Activated B cell treated with CpG ODN at 0.5 μM for 24 hours (primary cell): ENCODE data around the gene PLCG2. TPM values are rescaled to one million over a fixed set of nuclear protein-coding genes. Genes with fewer than 3 reads are reported as not detected.

ENCODE experiments used
- ATAC-seq: fragments of 200-7000 bp; cut with Tn5 transposase; one replicate; pipeline ENCODE4 v1.10.0; 2021; ENCODE audit warnings: low read depth, mild to moderate bottlenecking, moderate library complexity
- CTCF ChIA-PET: fragments of 350-600 bp; sonication (Branson Sonifier 250); formaldehyde crosslinking; loops from one replicate; lab custom pipeline; 2021; ENCODE audit warnings: antibody characterized with exemption; lab: Charles Lee
- POLR2A ChIA-PET: fragments of 350-600 bp; sonication (Branson Sonifier 250); formaldehyde crosslinking; loops from one replicate; lab custom pipeline; 2021; ENCODE audit warnings: antibody characterized with exemption; lab: Charles Lee
- DNase-seq: peaks from one replicate; pipeline ENCODE4 v3.0.0; 2022
- H3K27ac Mint-ChIP-seq: one replicate; pipeline ENCODE4 v1.8.0; 2020; ENCODE audit warnings: mixed read lengths
- H3K27me3 Mint-ChIP-seq: one replicate; pipeline ENCODE4 v1.8.0; 2021; ENCODE audit warnings: mixed read lengths
- H3K36me3 Mint-ChIP-seq: one replicate; pipeline ENCODE4 v1.8.0; 2021; ENCODE audit warnings: low read depth, mixed read lengths
- H3K4me1 Mint-ChIP-seq: one replicate; pipeline ENCODE4 v1.8.0; 2021; ENCODE audit warnings: mixed read lengths
- H3K4me3 Mint-ChIP-seq: one replicate; pipeline ENCODE4 v1.8.0; 2020; ENCODE audit warnings: mild to moderate bottlenecking, mixed read lengths
- H3K9me3 Mint-ChIP-seq: one replicate; pipeline ENCODE4 v1.8.0; 2020; ENCODE audit warnings: mixed read lengths
- CTCF ChIP-seq: fragments of 200-600 bp; IDR thresholded peaks from one replicate; pipeline ENCODE4 v1.8.0; 2022; ENCODE audit warnings: antibody characterized with exemption, mild to moderate bottlenecking
- intact Hi-C: fragments of 100-400 bp; cut with micrococcal nuclease; formaldehyde crosslinking; loops from one replicate; pipeline ENCODE4 v1.15.1; 2024
- total RNA-seq: library from RNA; stranded (reverse); gene quantifications from 2 replicates; pipeline ENCODE4 v1.2.3, GENCODE V29; 2022

PLCG2 gene
- total RNA-seq, 1 donor from 2014 or later: 525 TPM

GRCh38 chr16:81869326-81869725, 90.2 kb downstream of the PLCG2 start:
- no peaks in the 10 kb centered on the region for H3K27me3 Mint-ChIP-seq
- ATAC-seq (no peak), DNase-seq (no peak)
- no peaks in the 10 kb centered on the region for H3K9me3 Mint-ChIP-seq
- H3K36me3 Mint-ChIP-seq: peaks cover 72% of the 10 kb centered on the region
- no peak for TF ChIP-seq CTCF
- intact Hi-C loops: loop anchor here (10.0 kb wide), 1 partner anchor 865 kb away; the partner anchor contains the start of genes CENPN and CMC2
- H3K4me3 Mint-ChIP-seq: no peak overlapping the region
- peak overlapping the region; percentile 85 for H3K27ac Mint-ChIP-seq
- POLR2A ChIA-PET: interaction anchor here (0.6 to 1.1 kb wide), 4 partner anchors 24 to 111 kb away, joined by 3 to 9 read pairs (median 5); no protein-coding TSS in a partner anchor
- CTCF ChIA-PET: no interaction called here
- peaks cover 66% of the 10 kb centered on the region for H3K4me1 Mint-ChIP-seq

- DNase-seq (no peak), ATAC-seq (no peak)
- Mint-ChIP-seq H3K4me1 (peaks cover 49% of the 10 kb centered on the region), H3K4me3 (no peak overlapping the region), H3K27me3 (no peaks in the 10 kb centered on the region), H3K9me3 (no peaks in the 10 kb centered on the region), H3K27ac (peak overlapping the region; percentile 74), H3K36me3 (peaks cover 74% of the 10 kb centered on the region)
- POLR2A ChIA-PET: interaction anchor here (0.7 to 2.8 kb wide), 11 partner anchors 9 to 134 kb away, joined by 3 to 16 read pairs (median 10); no protein-coding TSS in a partner anchor
- TF ChIP-seq CTCF: no peak
- intact Hi-C loops: loop anchor here (5.0 kb wide), 1 partner anchor 666 kb away; no protein-coding TSS in a partner anchor
- CTCF ChIA-PET: interaction anchor here (0.8 to 5.2 kb wide), 28 partner anchors 8 to 506 kb away, joined by 3 to 56 read pairs (median 6); partner anchors contain the start of gene PLCG2
Measured at GRCh38 chr16:81873206-81873605, 94.1 kb downstream of the PLCG2 start.

GRCh38 chr16:81873843-81874752, 95.0 kb downstream of the PLCG2 start:
- ChIA-PET POLR2A (interaction anchor here (0.5 to 2.8 kb wide), 17 partner anchors 10 to 134 kb away, joined by 3 to 16 read pairs (median 5); no protein-coding TSS in a partner anchor), CTCF (interaction anchor here (0.8 to 5.2 kb wide), 41 partner anchors 9 to 508 kb away, joined by 3 to 56 read pairs (median 5); partner anchors contain the start of gene PLCG2)
- H3K27me3 Mint-ChIP-seq: no peaks in the 10 kb centered on the region
- H3K4me3 Mint-ChIP-seq: no peak overlapping the region
- peak; percentile 45 for DNase-seq
- H3K27ac Mint-ChIP-seq: peak overlapping the region; percentile 66
- peak; percentile 91 for ATAC-seq
- H3K9me3 Mint-ChIP-seq: no peaks in the 10 kb centered on the region
- no peak for TF ChIP-seq CTCF
- intact Hi-C loops: loop anchor here (1.0 to 5.0 kb wide), 9 partner anchors 37 to 667 kb away; partner anchors contain the start of gene PLCG2
- H3K4me1 Mint-ChIP-seq: peaks cover 41% of the 10 kb centered on the region
- peaks cover 74% of the 10 kb centered on the region for H3K36me3 Mint-ChIP-seq

GRCh38 chr16:81875461-81875860, 96.4 kb downstream of the PLCG2 start:
- POLR2A ChIA-PET: interaction anchor here (0.6 to 2.8 kb wide), 6 partner anchors 8 to 136 kb away, joined by 3 to 16 read pairs (median 6); no protein-coding TSS in a partner anchor
- Mint-ChIP-seq H3K4me3 (no peak overlapping the region), H3K36me3 (peaks cover 74% of the 10 kb centered on the region)

More at GRCh38 chr16:81875461-81875860, 96.4 kb downstream of the PLCG2 start:
- CTCF ChIA-PET: interaction anchor here (1.3 to 5.2 kb wide), 5 partner anchors 12 to 145 kb away, joined by 4 to 56 read pairs (median 26); no protein-coding TSS in a partner anchor
- TF ChIP-seq CTCF: no peak
- Mint-ChIP-seq H3K27me3 (no peaks in the 10 kb centered on the region), H3K4me1 (peaks cover 40% of the 10 kb centered on the region), H3K9me3 (no peaks in the 10 kb centered on the region), H3K27ac (peak overlapping the region; percentile 54)
- intact Hi-C loops: loop anchor here (2.0 kb wide), 3 partner anchors 39 to 253 kb away; no protein-coding TSS in a partner anchor
- no peak for DNase-seq
- ATAC-seq: no peak
